IPS DF 6.9 (cell line): ENCODE measurements around the gene NANP.
"Not testable (repeated sequence)": the region's sequence is repeated elsewhere in the genome, so short reads cannot be mapped to it uniquely, and the experiment has no call there.

Experiments used
- DNase-seq: peaks from one replicate; pipeline ENCODE4 v3.0.0-alpha.2; 2013; ENCODE audit warnings: low read depth, low spot score
- H3K27ac ChIP-seq: one replicate; pipeline ENCODE4 v1.5.1; 2013; ENCODE audit warnings: low read length, control low read depth
- H3K27me3 ChIP-seq: 2 replicates; pipeline ENCODE4 v1.6.1; 2013; ENCODE audit warnings: mild to moderate bottlenecking, low read length; ENCODE audit not compliant: control insufficient read depth, insufficient read depth
- H3K36me3 ChIP-seq: 2 replicates; pipeline ENCODE4 v1.6.1; 2013; ENCODE audit warnings: low read length; ENCODE audit not compliant: control insufficient read depth, insufficient read depth
- H3K4me1 ChIP-seq: 2 replicates; pipeline ENCODE4 v1.6.1; 2013; ENCODE audit warnings: low read length; ENCODE audit not compliant: control insufficient read depth, insufficient read depth
- H3K4me3 ChIP-seq: 2 replicates; pipeline ENCODE4 v1.5.1; 2013; ENCODE audit warnings: mild to moderate bottlenecking, low read length
- H3K9me3 ChIP-seq: 2 replicates; pipeline ENCODE4 v1.6.1; 2013; ENCODE audit warnings: low read length, inconsistent platforms; ENCODE audit not compliant: control insufficient read depth, insufficient read depth
- WGBS: extraction: QIAGEN DNeasy Blood & Tissue Kit; methylation state at CpG from one replicate; pipeline ENCODE4 v1.1.7; 2013; ENCODE audit warnings: mixed read lengths, missing lambda C conversion rate; ENCODE audit not compliant: insufficient read length, insufficient coverage; 5-methylcytosine and 5-hydroxymethylcytosine counted together

Gene NANP

DNA sequence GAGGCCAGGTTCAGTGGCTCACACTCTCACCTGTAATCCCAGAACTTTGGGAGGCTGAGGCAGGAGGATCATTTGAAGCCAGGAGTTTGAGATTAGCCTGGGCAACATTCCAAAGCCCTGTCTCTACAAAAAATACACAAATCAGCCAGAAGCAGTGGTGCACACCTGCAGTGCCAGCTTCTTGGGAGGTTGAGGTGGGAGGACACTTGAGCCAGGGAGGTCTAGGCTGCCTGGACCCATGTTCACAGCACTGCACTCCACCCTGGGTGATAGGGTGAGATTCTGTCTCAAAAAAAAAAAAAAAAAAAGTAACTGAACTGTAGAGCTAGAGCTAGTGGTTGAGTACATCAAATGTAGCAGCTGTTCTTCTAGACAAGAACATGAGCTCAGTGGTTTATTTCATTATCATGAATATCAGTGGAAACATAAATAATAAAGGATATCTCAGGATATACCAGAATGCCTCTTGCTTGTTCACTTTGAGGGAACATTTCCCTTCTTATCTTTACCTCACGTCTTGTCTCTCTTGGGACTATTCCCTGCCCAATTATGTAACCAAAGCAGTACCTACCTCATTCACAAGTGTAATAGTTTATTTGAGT is 17.6 kb downstream of the NANP start:
- no CpG with 5 or more reads among the region's 1 CpG for WGBS
- no peak overlapping the region for H3K27ac ChIP-seq
- no peaks in the 10 kb centered on the region for H3K9me3 ChIP-seq
- no peaks in the 10 kb centered on the region for H3K27me3 ChIP-seq
- H3K4me3 ChIP-seq = no peak overlapping the region
- no peak for DNase-seq
- no peaks in the 10 kb centered on the region for H3K36me3 ChIP-seq
- H3K4me1 ChIP-seq = no peaks in the 10 kb centered on the region

DNA sequence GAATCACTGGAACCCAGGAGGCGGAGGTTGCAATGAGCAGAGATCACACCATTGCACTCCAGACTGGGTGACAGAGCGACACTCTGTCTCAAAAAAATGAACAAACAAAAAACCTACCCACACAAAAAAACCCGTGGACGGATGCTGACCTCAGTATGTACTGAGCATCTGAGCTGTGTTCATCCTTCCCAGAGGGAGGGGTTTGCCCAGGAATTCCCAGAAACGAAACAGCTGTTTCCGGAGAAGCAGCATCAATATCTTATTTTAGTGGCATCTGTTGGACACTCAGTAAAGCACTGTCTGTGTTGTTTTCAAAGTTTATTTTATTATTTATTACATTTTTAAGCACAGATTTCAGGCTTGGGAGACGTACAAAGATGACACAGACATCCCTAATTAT is 18.7 kb downstream of the NANP start:
- Histone ChIP-seq H3K9me3 (no peaks in the 10 kb centered on the region), H3K27ac (no peak overlapping the region), H3K4me3 (no peak overlapping the region), H3K27me3 (no peaks in the 10 kb centered on the region), H3K36me3 (no peaks in the 10 kb centered on the region), H3K4me1 (no peaks in the 10 kb centered on the region)
- no peak for DNase-seq
- WGBS = no CpG with 5 or more reads among the region's 7 CpGs

DNA sequence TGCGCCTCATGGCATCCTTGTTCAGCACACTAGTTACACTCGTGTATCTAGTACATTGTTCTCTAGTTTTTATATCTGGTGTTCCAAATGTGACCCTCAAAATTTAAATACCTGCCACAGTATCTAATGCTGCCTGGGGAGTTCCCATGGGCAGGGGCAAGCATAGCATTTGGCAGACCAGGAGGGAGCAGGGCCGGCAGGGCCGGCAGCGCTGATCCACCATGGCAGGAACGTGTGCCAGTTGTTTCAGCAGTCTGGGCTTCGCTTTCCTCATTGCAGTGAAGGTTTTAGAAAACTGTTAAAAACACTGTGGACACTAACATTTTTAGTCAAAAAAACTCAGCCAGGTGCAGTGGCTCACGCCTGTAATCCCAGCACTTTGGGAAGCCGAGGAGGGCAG is 19.2 kb downstream of the NANP start:
- no peak for DNase-seq
- Histone ChIP-seq H3K27me3 (no peaks in the 10 kb centered on the region), H3K4me1 (no peaks in the 10 kb centered on the region), H3K9me3 (no peaks in the 10 kb centered on the region), H3K4me3 (no peak overlapping the region; the same call in 1 of the 2 replicates), H3K27ac (no peak overlapping the region), H3K36me3 (no peaks in the 10 kb centered on the region)
- no CpG with 5 or more reads among the region's 9 CpGs for WGBS

DNA sequence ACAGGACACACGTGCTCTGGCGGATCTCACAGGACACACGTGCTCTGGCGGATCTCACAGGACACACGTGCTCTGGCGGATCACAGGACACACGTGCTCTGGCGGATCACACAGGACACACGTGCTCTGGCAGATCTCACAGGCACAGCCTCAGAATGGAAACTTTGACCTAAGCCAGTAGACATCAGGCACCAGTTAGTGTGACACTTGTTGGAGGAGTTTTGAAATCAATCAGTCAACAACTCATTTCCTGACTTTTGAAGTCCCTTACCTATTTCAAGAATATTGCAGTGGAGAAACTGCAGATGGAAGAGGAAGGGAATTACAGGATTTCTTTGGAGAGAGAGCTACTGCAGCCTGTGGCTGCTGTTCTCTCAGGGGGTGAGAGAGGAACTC is 20.9 kb downstream of the NANP start:
- DNase-seq, H3K4me3 ChIP-seq, H3K27ac ChIP-seq, H3K4me1 ChIP-seq, H3K27me3 ChIP-seq, H3K9me3 ChIP-seq, H3K36me3 ChIP-seq: not testable (repeated sequence)
- whole genome bisulfite sequencing = no CpG with 5 or more reads among the region's 9 CpGs

DNA sequence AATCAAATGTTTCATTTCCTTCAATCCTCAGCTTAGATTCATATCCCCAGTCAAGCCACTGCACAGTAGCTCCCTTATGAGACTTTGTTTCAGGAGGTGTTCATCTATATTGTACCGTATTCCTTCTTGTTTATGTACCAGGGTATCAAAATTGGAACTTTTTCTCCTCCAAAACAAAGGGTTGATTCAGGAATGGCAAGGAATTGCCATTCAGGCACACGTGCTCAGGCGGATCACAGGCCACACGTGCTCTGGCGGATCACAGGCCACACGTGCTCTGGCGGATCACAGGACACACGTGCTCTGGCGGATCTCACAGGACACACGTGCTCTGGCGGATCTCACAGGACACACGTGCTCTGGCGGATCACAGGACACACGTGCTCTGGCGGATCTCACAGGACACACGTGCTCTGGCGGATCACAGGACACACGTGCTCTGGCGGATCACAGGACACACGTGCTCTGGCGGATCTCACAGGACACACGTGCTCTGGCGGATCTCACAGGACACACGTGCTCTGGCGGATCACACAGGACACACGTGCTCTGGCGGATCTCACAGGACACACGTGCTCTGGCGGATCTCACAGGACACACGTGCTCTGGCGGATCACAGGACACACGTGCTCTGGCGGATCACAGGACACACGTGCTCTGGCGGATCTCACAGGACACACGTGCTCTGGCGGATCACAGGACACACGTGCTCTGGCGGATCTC is 21.5 kb downstream of the NANP start:
- H3K36me3 ChIP-seq, H3K9me3 ChIP-seq, H3K27ac ChIP-seq, H3K4me3 ChIP-seq, H3K4me1 ChIP-seq, H3K27me3 ChIP-seq, DNase-seq: not testable (repeated sequence)
- no CpG with 5 or more reads among the region's 39 CpGs for WGBS

DNA sequence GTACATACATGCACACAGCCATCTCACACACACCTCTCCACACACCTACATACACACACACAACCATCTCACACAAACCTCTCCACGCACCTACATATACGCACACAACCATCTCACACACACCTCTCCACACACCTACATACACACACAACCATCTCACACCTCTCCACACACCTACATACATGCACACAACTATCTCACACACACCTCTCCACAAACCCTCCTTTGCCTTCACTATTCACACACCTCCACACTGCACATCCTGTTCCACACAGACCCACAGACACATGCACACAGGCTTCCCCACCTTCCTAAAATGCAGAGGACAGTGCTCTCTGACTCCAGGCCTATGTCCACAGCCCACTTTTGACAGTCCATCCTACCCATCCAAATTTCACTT is 22.2 kb downstream of the NANP start:
- 94% methylated on average over 2 of the region's 2 CpGs for WGBS

DNA sequence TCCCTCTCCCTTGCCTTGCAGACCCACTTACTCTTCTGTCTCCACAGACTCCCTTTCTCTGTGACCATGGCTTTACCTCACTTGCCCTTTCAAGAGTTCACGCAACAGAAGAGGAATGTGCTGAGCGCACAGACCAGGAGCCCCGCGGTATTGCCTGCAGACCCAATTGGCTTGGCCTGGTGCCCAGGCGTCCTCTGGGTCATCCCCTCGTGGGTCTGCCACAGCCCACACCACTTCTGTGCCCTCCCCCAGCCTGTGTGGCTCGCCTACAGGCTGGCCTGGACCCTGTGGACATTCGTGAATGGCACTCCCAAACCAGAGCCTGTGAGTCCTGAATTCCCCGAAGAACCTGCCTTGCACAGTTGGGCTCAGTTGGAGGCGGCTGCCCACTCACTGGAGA is 23.2 kb downstream of the NANP start:
- no peak for DNase-seq
- no peak overlapping the region for H3K27ac ChIP-seq
- no peaks in the 10 kb centered on the region for H3K9me3 ChIP-seq
- no CpG with 5 or more reads among the region's 10 CpGs for WGBS
- no peaks in the 10 kb centered on the region for H3K36me3 ChIP-seq
- H3K4me1 ChIP-seq = no peaks in the 10 kb centered on the region
- no peaks in the 10 kb centered on the region for H3K27me3 ChIP-seq
- no peak overlapping the region for H3K4me3 ChIP-seq

More for the DNA sequence above, 22.2 kb downstream of the NANP start:
- Histone ChIP-seq H3K4me3 (no peak overlapping the region), H3K36me3 (no peaks in the 10 kb centered on the region), H3K9me3 (no peaks in the 10 kb centered on the region), H3K4me1 (no peaks in the 10 kb centered on the region), H3K27ac (no peak overlapping the region), H3K27me3 (no peaks in the 10 kb centered on the region)
- DNase-seq = no peak

DNA sequence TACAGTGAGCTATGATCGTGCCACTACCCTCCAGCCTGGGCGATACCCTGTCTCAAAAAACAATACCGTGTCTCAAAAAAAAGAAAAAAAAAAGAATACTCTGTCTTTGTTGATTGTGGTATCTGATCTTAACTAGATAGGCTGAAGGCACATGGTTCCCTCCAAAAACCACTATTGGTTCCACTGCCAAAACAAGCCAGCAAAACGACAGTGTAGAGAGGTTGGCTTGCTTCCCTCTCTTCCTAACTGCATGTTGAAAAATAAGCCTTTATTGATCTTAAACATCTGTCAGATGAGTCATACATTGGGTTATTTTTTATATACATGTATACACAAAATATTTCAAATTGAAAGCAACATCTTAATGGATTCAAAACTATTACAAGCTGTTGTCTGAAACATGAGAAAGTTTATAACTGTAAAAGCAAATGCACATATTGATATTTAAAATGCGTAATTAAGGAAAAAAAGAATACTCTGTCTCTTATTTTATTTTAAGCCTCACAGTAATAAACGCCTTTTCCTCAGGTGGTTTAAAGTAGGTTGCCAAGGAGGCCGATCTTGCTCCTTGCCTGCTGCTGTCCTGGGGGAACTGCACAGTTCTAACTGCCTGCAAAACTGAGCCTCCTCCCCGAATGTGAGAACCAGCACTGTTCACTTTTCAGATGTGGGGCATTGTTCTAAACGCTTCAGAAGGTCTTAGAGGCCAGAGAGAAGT is 31.5 kb downstream of the NANP start:
- H3K4me1 ChIP-seq = no peaks in the 10 kb centered on the region
- H3K4me3 ChIP-seq = no peak overlapping the region
- no peaks in the 10 kb centered on the region for H3K36me3 ChIP-seq
- H3K9me3 ChIP-seq = no peaks in the 10 kb centered on the region
- DNase-seq = no peak
- no peak overlapping the region for H3K27ac ChIP-seq
- WGBS = no CpG with 5 or more reads among the region's 9 CpGs
- H3K27me3 ChIP-seq = no peaks in the 10 kb centered on the region

DNA sequence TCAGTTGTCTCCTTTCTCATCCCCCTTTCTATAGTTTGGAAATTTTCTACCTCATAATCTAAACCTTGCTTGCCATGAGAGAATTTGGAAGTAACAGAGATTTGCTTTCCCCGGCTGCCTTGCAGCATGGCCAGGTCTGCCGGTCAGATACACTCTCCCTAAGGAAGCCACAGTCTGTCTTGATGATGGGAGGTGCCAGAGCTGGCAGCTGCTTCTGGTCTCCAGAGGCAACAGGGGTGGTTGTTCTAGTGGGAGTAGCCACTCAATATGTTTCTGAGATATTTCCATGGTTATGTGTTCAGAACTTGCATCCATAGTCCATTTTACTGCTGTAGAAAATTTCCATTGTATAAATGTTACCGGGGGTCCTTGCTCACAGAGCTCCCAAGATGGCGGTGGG is 33.0 kb downstream of the NANP start:
- not testable (repeated sequence) for H3K27ac ChIP-seq, H3K4me3 ChIP-seq, H3K27me3 ChIP-seq, H3K4me1 ChIP-seq, DNase-seq, H3K36me3 ChIP-seq, H3K9me3 ChIP-seq
- no CpG with 5 or more reads among the region's 4 CpGs for WGBS

DNA sequence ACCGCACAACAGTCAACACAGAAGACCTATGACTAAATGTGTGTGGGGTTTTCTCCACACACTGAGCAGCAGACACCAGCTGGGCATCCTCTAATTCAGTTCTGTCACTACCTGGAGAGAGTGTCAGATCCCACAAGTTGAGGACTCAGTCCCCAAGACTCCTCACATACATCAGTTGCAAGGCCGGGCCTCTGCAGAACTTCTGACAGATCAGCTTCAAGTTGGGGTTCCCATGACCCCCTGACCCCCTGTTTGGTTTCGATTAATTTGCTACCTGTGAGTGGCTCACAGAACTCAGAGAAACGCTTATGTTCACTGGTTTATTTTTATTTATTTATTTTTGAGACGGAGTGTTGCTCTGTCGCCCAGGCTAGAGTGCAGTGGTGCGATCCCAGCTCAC is 35.3 kb downstream of the NANP start:
- DNase-seq = no peak
- H3K9me3 ChIP-seq = no peaks in the 10 kb centered on the region
- no CpG with 5 or more reads among the region's 7 CpGs for WGBS
- H3K27ac ChIP-seq = no peak overlapping the region
- H3K4me3 ChIP-seq = no peak overlapping the region
- no peaks in the 10 kb centered on the region for H3K27me3 ChIP-seq
- H3K4me1 ChIP-seq = no peaks in the 10 kb centered on the region
- H3K36me3 ChIP-seq = no peaks in the 10 kb centered on the region
